ENCODE measurements around the gene CLRN2.
A peak's percentile ranks its signal among the peaks of the same experiment; 100 is the strongest.

Gene CLRN2

DNA sequence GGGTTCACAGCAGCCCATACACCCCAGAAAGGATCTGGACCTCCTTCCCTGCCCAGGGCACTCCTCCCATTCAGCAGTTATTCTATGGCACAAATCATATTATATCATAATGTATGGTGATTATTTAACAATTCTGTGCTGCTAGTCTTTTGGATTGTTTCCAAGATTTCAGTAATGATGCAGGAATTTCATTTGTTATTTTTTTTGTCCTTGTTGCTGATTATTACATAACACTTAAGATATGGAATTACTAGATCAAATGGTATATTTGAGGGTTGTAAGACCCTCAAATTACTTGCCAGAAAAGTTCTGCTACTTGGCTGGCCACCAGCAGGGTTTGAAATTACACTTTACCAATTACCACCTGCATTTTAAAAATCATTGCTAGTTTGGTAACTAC is 39.5 kb upstream of the CLRN2 start:
- no peak for ATAC-seq
- TF ChIP-seq ISL1 (CRISPR knock-in tag; IDR thresholded peaks at IDR 0.05) (peak; percentile 47), ZC3H10 (CRISPR knock-in tag; IDR thresholded peaks at IDR 0.05) (no peak)
- TF ChIP-seq, protein P1, sequence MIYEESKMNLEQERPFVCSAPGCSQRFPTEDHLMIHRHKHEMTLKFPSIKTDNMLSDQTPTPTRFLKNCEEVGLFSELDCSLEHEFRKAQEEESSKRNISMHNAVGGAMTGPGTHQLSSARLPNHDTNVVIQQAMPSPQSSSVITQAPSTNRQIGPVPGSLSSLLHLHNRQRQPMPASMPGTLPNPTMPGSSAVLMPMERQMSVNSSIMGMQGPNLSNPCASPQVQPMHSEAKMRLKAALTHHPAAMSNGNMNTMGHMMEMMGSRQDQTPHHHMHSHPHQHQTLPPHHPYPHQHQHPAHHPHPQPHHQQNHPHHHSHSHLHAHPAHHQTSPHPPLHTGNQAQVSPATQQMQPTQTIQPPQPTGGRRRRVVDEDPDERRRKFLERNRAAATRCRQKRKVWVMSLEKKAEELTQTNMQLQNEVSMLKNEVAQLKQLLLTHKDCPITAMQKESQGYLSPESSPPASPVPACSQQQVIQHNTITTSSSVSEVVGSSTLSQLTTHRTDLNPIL (CRISPR knock-in tag; IDR thresholded peaks at IDR 0.05; ENCODE audit: low read depth), result peak; percentile 35; the same call in 1 of the 2 replicates

DNA sequence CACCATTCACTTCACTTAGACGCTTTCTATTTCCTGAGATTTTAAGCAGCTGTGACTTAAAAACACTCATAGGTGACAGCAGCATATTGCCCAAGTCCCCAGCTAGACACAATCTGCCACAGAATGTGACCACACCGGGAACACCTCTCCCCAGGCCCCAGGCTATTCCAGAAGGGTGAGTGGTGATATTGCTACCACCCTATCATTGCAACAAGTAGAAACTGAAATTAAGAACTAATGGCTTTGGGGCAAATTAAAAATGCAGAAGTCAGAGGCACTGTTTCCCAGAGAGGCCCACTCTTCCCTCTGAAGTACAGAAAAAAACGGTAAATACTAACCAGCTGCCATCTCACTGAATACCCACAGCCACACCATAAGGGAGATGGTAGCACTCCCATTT is 38.1 kb upstream of the CLRN2 start:
- no peak for TF ChIP-seq TOX (CRISPR knock-in tag; IDR thresholded peaks at IDR 0.05; ENCODE audit: borderline replicate concordance)
- no peak for TF ChIP-seq TCF4 (CRISPR knock-in tag; IDR thresholded peaks at IDR 0.05; ENCODE audit: borderline replicate concordance)
- TF ChIP-seq, protein P2, sequence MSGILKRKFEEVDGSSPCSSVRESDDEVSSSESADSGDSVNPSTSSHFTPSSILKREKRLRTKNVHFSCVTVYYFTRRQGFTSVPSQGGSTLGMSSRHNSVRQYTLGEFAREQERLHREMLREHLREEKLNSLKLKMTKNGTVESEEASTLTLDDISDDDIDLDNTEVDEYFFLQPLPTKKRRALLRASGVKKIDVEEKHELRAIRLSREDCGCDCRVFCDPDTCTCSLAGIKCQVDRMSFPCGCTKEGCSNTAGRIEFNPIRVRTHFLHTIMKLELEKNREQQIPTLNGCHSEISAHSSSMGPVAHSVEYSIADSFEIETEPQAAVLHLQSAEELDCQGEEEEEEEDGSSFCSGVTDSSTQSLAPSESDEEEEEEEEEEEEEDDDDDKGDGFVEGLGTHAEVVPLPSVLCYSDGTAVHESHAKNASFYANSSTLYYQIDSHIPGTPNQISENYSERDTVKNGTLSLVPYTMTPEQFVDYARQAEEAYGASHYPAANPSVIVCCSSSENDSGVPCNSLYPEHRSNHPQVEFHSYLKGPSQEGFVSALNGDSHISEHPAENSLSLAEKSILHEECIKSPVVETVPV (CRISPR knock-in tag; IDR thresholded peaks at IDR 0.05), result no peak
- TF ChIP-seq PPARA (CRISPR knock-in tag; IDR thresholded peaks at IDR 0.05; ENCODE audit: borderline replicate concordance), result no peak
- TF ChIP-seq, protein P3, sequence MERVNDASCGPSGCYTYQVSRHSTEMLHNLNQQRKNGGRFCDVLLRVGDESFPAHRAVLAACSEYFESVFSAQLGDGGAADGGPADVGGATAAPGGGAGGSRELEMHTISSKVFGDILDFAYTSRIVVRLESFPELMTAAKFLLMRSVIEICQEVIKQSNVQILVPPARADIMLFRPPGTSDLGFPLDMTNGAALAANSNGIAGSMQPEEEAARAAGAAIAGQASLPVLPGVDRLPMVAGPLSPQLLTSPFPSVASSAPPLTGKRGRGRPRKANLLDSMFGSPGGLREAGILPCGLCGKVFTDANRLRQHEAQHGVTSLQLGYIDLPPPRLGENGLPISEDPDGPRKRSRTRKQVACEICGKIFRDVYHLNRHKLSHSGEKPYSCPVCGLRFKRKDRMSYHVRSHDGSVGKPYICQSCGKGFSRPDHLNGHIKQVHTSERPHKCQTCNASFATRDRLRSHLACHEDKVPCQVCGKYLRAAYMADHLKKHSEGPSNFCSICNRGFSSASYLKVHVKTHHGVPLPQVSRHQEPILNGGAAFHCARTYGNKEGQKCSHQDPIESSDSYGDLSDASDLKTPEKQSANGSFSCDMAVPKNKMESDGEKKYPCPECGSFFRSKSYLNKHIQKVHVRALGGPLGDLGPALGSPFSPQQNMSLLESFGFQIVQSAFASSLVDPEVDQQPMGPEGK (CRISPR knock-in tag; IDR thresholded peaks at IDR 0.05; ENCODE audit: borderline replicate concordance), result no peak
- no peak for TF ChIP-seq RARB (CRISPR knock-in tag; IDR thresholded peaks at IDR 0.05)
- no peak for TF ChIP-seq ARNTL (CRISPR knock-in tag; IDR thresholded peaks at IDR 0.05; ENCODE audit: borderline replicate concordance, low read depth)
- no peak for TF ChIP-seq ZFP3 (CRISPR knock-in tag; IDR thresholded peaks at IDR 0.05)
- no peak for TF ChIP-seq ZNF8 (CRISPR knock-in tag; IDR thresholded peaks at IDR 0.05)
- TF ChIP-seq, protein P4, sequence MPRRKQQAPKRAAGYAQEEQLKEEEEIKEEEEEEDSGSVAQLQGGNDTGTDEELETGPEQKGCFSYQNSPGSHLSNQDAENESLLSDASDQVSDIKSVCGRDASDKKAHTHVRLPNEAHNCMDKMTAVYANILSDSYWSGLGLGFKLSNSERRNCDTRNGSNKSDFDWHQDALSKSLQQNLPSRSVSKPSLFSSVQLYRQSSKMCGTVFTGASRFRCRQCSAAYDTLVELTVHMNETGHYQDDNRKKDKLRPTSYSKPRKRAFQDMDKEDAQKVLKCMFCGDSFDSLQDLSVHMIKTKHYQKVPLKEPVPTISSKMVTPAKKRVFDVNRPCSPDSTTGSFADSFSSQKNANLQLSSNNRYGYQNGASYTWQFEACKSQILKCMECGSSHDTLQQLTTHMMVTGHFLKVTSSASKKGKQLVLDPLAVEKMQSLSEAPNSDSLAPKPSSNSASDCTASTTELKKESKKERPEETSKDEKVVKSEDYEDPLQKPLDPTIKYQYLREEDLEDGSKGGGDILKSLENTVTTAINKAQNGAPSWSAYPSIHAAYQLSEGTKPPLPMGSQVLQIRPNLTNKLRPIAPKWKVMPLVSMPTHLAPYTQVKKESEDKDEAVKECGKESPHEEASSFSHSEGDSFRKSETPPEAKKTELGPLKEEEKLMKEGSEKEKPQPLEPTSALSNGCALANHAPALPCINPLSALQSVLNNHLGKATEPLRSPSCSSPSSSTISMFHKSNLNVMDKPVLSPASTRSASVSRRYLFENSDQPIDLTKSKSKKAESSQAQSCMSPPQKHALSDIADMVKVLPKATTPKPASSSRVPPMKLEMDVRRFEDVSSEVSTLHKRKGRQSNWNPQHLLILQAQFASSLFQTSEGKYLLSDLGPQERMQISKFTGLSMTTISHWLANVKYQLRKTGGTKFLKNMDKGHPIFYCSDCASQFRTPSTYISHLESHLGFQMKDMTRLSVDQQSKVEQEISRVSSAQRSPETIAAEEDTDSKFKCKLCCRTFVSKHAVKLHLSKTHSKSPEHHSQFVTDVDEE (CRISPR knock-in tag; IDR thresholded peaks at IDR 0.05), result no peak
- TF ChIP-seq ISL1 (CRISPR knock-in tag; IDR thresholded peaks at IDR 0.05), result no peak
- TF ChIP-seq, protein P5, sequence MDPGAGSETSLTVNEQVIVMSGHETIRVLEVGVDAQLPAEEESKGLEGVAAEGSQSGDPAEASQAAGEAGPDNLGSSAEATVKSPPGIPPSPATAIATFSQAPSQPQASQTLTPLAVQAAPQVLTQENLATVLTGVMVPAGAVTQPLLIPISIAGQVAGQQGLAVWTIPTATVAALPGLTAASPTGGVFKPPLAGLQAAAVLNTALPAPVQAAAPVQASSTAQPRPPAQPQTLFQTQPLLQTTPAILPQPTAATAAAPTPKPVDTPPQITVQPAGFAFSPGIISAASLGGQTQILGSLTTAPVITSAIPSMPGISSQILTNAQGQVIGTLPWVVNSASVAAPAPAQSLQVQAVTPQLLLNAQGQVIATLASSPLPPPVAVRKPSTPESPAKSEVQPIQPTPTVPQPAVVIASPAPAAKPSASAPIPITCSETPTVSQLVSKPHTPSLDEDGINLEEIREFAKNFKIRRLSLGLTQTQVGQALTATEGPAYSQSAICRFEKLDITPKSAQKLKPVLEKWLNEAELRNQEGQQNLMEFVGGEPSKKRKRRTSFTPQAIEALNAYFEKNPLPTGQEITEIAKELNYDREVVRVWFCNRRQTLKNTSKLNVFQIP (CRISPR knock-in tag; IDR thresholded peaks at IDR 0.05; ENCODE audit: borderline replicate concordance, low read depth), result no peak
- no peak for TF ChIP-seq ZFP30 (CRISPR knock-in tag; IDR thresholded peaks at IDR 0.05)
- TF ChIP-seq ZNF565 (CRISPR knock-in tag; conservative IDR thresholded peaks at IDR 0.05; ENCODE audit: low read depth), result no peak
- ATAC-seq, result no peak

DNA sequence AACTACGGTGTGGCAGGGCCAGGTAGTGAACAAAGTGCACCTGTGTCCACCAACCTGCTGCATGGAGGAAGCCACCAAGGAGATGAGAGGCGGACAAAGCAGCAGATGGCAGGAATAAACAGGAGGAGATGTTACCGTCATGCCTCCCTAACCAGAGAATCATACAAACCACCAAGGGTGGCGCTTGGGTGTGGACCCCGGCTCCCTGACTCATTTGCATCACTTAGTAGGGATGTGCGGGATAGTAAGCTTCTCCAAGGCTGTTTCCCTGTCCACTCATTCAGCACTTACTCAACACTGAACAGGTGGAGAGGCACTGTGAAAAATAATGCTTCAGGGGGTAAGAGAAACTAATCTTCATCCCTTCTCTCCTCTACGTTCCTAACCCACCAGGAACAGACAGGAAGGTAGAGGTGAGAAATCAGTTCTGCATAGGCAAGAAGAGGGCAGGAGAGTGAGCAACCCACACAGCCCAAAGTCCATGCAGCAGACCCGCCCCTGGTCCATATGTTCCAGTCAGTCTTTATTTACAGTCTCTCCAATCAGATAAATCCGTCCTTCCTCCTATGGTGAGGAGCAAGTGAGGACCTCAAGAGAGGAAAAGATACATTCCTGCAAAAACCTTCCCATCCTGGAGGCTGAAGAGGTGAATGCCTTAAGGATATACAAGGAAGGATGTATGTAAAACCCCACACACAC is 37.0 kb upstream of the CLRN2 start:
- no peak for TF ChIP-seq GLIS3 (CRISPR knock-in tag; IDR thresholded peaks at IDR 0.05)
- TF ChIP-seq ZNF70 (CRISPR knock-in tag; IDR thresholded peaks at IDR 0.05), result no peak
- no peak for TF ChIP-seq ZNF565 (CRISPR knock-in tag; conservative IDR thresholded peaks at IDR 0.05; ENCODE audit: low read depth)
- no peak for TF ChIP-seq RARB (CRISPR knock-in tag; IDR thresholded peaks at IDR 0.05)
- TF ChIP-seq, protein P4 (CRISPR knock-in tag; IDR thresholded peaks at IDR 0.05), result no peak
- no peak for ATAC-seq
